Fibroblast of lung (primary cell): ENCODE data around the gene CNTN4.

Experiments
- CTCF ChIP-seq, 2 donors: IDR thresholded peaks in 1 of 2; conservative IDR thresholded peaks in 1 of 2; 1 replicate in 1 of 2; 2 replicates in 1 of 2; pipeline ENCODE4 v1.5.1; 2011 to 2012; ENCODE audit warnings: low read length in 2 of 2, control low read depth in 1 of 2, inconsistent platforms in 1 of 2, low read depth in 1 of 2, mild to moderate bottlenecking in 1 of 2
- EZH2 ChIP-seq: IDR thresholded peaks from 2 replicates; pipeline ENCODE4 v1.5.1; 2012; ENCODE audit warnings: low read length, control low read depth, mild to moderate bottlenecking; ENCODE audit errors: missing control alignments

- TF ChIP-seq CTCF (conservative IDR thresholded peaks at IDR 0.05 in 1 of 2, IDR thresholded peaks at IDR 0.05 in 1 of 2; ENCODE audit: low read depth in 1 of 2, low read length in 2 of 2) (no peak), EZH2 (no peak)
These were observed 112.9 kb downstream of the CNTN4 start for GRCh38 chr3:2211568-2211967.
